GM20431 (cell line): Measurements from ENCODE around the gene LRMDA.
"Not testable (repeated sequence)": the region's sequence is repeated elsewhere in the genome, so short reads cannot be mapped to it uniquely, and the experiment has no call there.

Experiments
- in situ Hi-C: fragments of 300-500 bp; cut with MseI, MboI; formaldehyde crosslinking; loops from one replicate; pipeline ENCODE4 v1.15.0; 2020; ENCODE audit warnings: low sequenced_read_pairs; ENCODE audit not compliant: unreplicated experiment

Gene LRMDA

GRCh38 chr10:76124280-76124679, 692.9 kb downstream of the LRMDA start:
- in situ Hi-C loops, result no loop called here

DNA sequence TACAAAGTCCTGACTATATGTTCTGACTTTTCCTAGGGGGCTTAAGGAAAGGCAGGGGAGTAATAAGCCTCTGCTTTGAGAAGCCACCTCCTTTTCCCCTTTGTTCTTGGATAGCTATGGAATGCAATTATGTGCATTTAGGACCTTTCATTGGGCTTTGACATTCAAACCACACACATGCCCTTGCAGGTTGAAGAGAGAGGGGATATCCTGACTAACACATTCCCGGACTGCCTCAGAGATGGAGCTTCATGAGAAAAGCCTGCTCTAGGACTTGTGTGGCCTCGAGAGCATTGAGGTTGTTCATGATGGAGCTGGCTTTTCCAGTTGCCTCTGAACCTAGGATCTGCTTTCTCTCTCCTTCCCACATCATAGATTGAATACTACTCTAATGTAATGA, 694.5 kb downstream of the LRMDA start:
- in situ Hi-C loops, result no loop called here

DNA sequence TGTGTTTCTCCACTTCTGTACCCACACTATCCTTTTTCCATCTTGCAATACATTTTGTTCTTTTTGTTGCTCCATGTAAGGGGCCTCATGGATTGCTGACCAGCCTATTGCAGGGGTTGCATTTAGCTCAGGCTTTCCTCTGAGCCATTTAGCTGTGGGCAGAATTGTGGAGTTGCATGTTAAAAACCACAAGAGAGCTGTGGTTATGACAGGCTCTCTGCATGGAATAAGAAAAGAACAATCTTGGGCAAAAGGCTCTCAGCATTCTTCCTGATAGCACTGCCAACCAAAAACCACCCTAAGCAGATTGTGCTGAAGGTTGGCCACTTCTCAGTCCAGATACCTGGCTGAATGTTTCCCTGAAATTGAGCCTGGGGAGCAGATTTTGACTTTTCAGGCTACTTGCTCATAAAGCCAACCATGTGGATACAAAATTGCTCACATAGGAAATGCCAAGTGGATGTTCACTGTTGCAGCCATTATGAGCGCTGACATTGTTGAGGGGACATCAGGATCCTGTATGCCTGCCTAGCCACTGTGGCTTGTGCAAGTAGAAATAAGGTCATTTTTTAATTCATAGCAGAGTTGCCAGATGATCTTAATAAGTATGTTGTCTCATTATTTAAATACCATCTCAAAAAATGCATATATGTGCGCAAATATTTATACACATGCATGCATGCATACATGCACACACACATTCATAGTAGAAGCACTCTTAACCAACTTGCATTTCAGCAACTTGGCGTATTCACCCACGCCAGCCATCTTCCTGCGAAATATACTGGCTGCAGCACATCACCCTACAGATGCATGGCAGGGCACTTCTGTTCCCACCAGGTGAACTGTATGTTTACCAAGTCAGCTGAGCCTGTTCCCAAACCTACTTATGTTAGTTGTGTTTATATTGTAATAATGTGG, 695.4 kb downstream of the LRMDA start:
- in situ Hi-C loops, result no loop called here

DNA sequence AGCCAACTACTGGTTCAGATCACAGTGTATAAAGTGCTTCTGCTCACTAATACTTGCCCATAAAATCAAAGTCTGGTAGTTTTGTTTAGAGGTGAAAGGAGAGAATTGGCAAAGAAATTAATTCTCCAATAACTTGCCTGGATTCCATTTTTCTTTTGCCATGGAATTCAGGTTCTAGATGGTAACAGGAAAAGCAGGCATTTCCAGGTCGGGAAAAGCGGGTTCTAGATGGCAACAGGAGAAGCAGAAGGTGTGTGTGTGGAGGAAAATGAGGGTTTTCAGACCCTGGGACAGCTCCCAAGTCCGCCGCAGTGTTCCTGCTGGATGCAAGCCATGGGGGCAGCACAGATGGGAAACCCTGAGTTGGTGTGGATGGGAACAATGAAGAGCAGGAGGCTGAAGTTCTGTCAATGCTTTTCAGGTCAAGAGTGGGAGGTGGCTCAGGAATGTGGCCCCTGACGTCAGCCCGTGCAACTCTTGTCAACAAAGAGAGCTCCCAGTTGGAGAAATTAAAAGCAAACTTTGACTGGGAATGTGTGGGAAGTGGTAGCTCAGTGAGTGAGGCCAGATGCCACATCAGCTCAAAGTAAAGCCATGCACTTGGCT, 696.7 kb downstream of the LRMDA start:
- in situ Hi-C loops, result no loop called here

GRCh38 chr10:76129213-76129612, 697.8 kb downstream of the LRMDA start:
- in situ Hi-C loops, result no loop called here

GRCh38 chr10:76130892-76131291, 699.5 kb downstream of the LRMDA start:
- in situ Hi-C loops, result no loop called here

GRCh38 chr10:76133597-76134255, 702.3 kb downstream of the LRMDA start:
- in situ Hi-C loops, result no loop called here

DNA sequence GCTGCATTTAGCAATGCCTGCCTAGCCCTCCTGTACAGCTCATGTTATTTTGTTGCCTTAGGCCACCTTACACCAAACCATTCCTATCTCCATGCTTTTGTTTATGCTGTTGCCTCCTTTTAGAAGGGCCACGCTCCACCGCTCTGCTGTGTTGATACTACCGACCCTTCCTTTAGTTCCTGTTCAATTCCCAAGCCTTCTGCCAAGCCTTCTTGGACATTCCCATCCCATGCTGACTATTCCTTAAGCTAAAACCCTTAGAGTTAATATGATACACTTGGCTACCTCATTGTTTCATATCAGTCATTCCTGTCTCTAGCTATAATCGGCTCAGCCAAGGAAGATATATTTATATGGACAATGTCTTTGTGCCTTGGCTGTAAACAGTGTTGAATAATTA, 705.5 kb downstream of the LRMDA start:
- in situ Hi-C loops, result no loop called here

DNA sequence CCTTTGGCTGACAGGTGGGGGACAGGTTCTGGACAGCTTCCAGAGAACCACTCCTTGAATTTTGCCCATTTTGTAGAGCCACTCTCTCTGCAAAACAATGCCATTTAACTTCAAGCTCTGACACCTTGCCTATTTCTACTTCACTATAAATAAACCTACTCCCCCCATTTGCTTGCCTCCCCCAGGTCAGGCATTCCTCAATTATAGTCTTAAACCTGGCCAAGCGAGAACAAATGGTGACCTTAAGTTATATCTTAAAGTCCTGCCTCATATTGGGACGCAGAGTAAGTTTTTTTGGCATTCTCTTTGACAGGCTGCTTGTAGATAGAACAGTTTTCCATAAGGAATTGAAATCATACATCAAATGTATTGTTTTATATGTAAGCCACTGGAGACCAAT, 706.9 kb downstream of the LRMDA start:
- in situ Hi-C loops, result no loop called here

DNA sequence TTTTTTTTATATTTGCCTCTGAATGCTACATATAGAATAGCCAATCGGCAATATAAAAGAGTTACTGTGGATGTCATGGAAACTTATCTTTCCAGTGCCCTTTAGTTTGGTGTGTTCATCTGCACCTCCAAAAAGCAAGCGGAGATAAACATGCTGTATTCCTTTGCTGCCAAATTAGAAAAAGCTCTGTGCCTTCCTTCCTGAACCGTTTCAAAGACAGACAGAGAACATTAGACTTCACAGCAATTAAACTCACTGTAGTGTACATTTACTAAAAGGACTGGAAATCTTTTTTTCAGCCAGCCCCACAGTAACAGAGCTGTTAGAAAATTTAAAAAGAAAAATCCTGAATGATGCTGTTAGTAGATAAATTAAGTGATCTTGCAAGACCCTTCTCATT, 707.5 kb downstream of the LRMDA start:
- in situ Hi-C loops, result no loop called here

DNA sequence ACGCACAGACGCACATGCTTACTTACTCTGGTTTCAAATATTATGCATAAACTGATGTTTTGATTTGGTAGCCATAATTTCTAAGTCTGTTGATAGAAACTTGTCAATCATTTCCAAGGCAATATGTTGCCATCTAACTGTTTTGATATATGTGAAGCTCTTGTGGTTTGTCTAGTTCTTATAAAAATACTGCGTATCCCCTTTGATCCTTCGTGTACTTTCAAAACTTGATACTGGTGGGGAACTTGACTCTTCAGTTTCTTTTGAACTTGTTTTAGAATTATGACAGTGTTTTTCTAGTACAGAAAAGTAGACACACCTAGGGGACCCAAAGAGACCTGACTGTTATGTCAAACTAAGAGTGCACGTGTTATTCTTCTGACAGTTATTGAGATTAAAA, 708.0 kb downstream of the LRMDA start:
- in situ Hi-C loops, result no loop called here

DNA sequence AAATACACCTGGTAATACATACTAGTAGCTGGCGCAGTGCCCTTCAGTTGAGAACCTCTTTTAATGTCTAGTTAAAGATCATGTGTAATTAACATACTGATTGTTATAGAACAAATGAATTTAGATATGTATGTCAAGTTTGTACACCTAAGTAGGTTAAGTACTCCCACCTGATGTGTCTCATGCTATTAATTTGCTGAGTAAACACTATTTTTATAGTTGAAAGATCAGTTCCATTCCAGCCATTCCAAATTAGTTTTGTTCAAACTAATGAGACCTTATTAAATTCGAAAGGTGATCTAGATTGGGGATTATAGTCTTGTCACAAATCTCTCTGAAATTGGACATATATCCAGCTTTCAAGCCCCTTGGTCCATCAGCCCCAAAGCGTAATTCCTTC, 710.0 kb downstream of the LRMDA start:
- in situ Hi-C loops, result no loop called here

- in situ Hi-C loops, result not testable (repeated sequence)
Measured at GRCh38 chr10:76148217-76148616, 716.8 kb downstream of the LRMDA start.

DNA sequence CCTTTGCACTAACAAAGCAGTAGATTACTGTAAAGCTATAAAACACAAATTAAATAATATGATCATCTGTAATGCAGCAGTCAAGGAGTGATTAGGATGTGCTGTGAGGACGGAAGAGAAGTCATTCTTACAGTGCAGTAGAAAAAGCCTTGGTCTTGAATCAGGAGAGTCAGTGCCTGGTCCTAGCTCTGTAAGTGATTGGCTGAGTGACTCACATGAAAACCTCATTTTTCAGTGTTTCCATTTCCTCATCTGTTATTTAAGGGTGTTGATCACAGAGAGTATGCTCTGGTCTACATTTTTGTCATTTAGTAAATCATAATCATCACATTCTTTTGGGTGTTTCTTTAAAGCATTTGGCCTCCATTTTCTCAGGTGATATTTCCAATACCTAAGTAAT, 717.8 kb downstream of the LRMDA start:
- in situ Hi-C loops, result no loop called here

DNA sequence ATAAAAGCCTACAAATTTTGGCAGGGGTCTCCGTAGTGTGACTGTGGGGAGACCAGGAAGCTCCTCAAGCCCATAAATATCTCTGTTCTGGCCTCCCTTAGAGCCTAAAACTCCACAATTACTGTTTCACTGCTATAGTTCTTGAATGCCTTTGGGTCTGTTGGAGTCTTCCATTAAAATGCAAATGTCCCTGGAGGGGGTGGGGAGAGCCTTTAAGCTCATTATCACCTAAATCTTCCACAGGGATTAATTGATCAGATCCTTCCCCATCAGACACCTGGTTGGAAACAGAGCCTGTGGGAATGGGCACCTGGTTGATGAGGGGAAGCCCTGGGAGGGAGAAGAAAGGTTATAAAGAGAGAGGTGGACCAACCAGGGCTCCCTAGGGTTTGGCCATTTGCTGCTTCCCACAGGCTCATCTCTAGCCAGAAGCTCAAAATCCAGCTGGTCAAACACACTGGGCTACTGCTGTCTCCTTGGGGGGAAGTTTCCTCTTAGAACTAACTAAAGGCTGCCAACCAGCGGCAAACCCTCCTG, 718.2 kb downstream of the LRMDA start:
- in situ Hi-C loops, result no loop called here

GRCh38 chr10:76150139-76150875, 718.9 kb downstream of the LRMDA start:
- in situ Hi-C loops, result no loop called here

DNA sequence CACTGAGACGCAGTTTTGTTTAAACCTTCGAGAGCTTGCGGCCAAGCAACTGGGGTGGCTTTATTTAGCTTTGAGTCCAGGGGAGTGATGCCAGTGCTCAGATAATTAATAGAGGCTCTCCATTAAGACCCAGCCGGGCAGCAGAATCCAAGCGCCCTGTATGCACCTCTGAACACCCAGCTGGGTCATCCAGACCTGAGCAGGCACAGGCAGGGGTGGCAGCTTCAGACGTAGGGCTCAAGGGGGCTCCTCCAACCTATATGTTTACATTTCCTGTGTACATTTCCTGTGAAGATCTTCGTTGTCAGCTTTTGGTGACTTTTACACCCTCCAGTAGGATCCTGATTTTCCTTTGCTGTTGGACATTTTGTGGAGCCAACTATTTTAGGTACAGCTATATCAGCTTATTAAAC, 719.5 kb downstream of the LRMDA start:
- in situ Hi-C loops, result no loop called here

GRCh38 chr10:76152186-76152585, 720.8 kb downstream of the LRMDA start:
- in situ Hi-C loops, result no loop called here

DNA sequence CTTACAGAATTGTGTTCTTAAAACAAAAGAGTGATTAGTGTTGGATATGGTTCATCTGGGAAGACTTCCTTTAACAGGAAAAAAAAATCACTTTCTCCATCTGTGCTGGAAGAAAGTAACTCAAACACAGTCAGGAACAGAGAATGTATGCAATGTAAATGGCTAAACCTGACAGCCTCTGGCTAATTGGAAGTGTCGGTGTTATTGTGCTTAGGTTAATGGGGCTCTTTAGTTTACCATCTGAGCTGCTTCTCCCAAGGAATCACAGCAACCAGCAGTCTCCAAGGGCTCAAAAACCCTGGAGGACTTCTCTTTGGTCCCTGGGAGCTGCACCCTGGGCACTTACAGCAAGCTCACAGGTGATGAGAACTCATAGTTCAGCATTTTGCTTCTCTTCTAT, 724.5 kb downstream of the LRMDA start:
- in situ Hi-C loops, result no loop called here
